B cell (primary cell): ENCODE results near the gene GAL. TPM values are rescaled to one million over a fixed set of nuclear protein-coding genes. Genes with fewer than 3 reads are reported as not detected.

Source experiments
- ATAC-seq: fragments of 200-7000 bp; cut with Tn5 transposase; one replicate; pipeline ENCODE4 v1.10.0; 2021; ENCODE audit warnings: low read depth, mild to moderate bottlenecking, moderate number of reproducible peaks, moderate library complexity
- CTCF ChIA-PET: fragments of 350-600 bp; sonication (Branson Sonifier 250); formaldehyde crosslinking; loops from one replicate; lab custom pipeline; 2021; ENCODE audit warnings: antibody characterized with exemption, inconsistent platforms; lab: Charles Lee
- POLR2A ChIA-PET: fragments of 350-600 bp; sonication (Branson Sonifier 250); formaldehyde crosslinking; loops from one replicate; lab custom pipeline; 2021; ENCODE audit warnings: antibody characterized with exemption; lab: Charles Lee
- DNase-seq: peaks from one replicate; pipeline ENCODE4 v3.0.0; 2013
- H2AFZ ChIP-seq: 2 replicates; pipeline ENCODE4 v1.6.1; 2012; ENCODE audit warnings: mild to moderate bottlenecking, low read depth, low read length; ENCODE audit not compliant: insufficient read depth, poor library complexity, severe bottlenecking
- H3K27ac ChIP-seq, 2 donors: 1 replicate in 1 of 2; 2 replicates in 1 of 2; pipeline ENCODE4 v1.5.1; 2012 to 2013; ENCODE audit warnings: low read length in 2 of 2, mild to moderate bottlenecking in 2 of 2, moderate library complexity in 1 of 2
- H3K27me3 ChIP-seq, 4 experiments: fragments of 200-600 bp in 1 of 4; sonication (generic) in 1 of 4; replicated peaks in 1 of 4; 1 replicate in 2 of 4; 2 replicates in 2 of 4; pipeline versions ENCODE4 v1.6.1 to v1.7.0; 2013 to 2016; ENCODE audit warnings: low read length in 3 of 4, mild to moderate bottlenecking in 2 of 4, mixed read lengths in 1 of 4, moderate library complexity in 1 of 4; ENCODE audit not compliant: insufficient read depth in 4 of 4, control insufficient read depth in 3 of 4; ENCODE audit errors: control extremely low read depth in 1 of 4
- H3K36me3 ChIP-seq, 2 experiments: replicated peaks in 1 of 2; 1 replicate in 1 of 2; 2 replicates in 1 of 2; pipeline versions ENCODE4 v1.6.1 to v1.7.1; 2013; ENCODE audit warnings: low read length in 1 of 2; ENCODE audit not compliant: insufficient read depth in 2 of 2, control insufficient read depth in 1 of 2; ENCODE audit errors: control extremely low read depth in 1 of 2, extremely low read depth in 1 of 2
- H3K4me1 ChIP-seq, 2 donors: fragments of 200-600 bp in 1 of 2; sonication (generic) in 1 of 2; 1 replicate in 1 of 2; 2 replicates in 1 of 2; pipeline versions ENCODE4 v1.5.1 to v1.6.1; 2013 to 2017; ENCODE audit warnings: low read length in 2 of 2; ENCODE audit not compliant: control insufficient read depth in 2 of 2, insufficient read depth in 2 of 2
- H3K4me2 ChIP-seq: replicated peaks from 2 replicates; pipeline ENCODE3; 2012; ENCODE audit warnings: mild to moderate bottlenecking, low read depth, low read length; ENCODE audit not compliant: poor library complexity, severe bottlenecking
- H3K4me3 ChIP-seq, 5 experiments: fragments of 200-600 bp in 1 of 5; sonication (generic) in 1 of 5; 1 replicate in 3 of 5; 2 replicates in 2 of 5; pipeline versions ENCODE4 v1.5.1 to v1.7.0; 2011 to 2016; ENCODE audit warnings: low read length in 4 of 5, mild to moderate bottlenecking in 4 of 5, low read depth in 2 of 5, control low read depth in 1 of 5, moderate library complexity in 1 of 5; ENCODE audit not compliant: insufficient read depth in 1 of 5; ENCODE audit errors: control extremely low read depth in 1 of 5, extremely low read depth in 1 of 5
- H3K79me2 ChIP-seq: fragments of 200-600 bp; sonication (generic); one replicate; pipeline ENCODE4 v1.6.0; 2016; ENCODE audit warnings: low read length; ENCODE audit not compliant: control insufficient read depth, insufficient read depth
- H3K9ac ChIP-seq: fragments of 200-600 bp; sonication (generic); 2 replicates; pipeline ENCODE4 v1.6.1; 2017; ENCODE audit warnings: mild to moderate bottlenecking, low read length, moderate library complexity
- H3K9me3 ChIP-seq, 3 donors: one replicate each; pipeline versions ENCODE4 v1.6.1 to v1.7.1; 2013; ENCODE audit warnings: low read length in 2 of 3; ENCODE audit not compliant: control insufficient read depth in 2 of 3, insufficient read depth in 1 of 3; ENCODE audit errors: control extremely low read depth in 1 of 3
- H4K20me1 ChIP-seq: 2 replicates; pipeline ENCODE4 v1.6.0; 2012; ENCODE audit warnings: mild to moderate bottlenecking, low read length; ENCODE audit not compliant: insufficient read depth, control insufficient read depth, poor library complexity, severe bottlenecking
- H3K27ac Mint-ChIP-seq: one replicate; pipeline ENCODE4 v1.8.0; 2021; ENCODE audit warnings: mixed read lengths
- H3K27me3 Mint-ChIP-seq: one replicate; pipeline ENCODE4 v1.8.0; 2021; ENCODE audit warnings: mixed read lengths
- H3K4me1 Mint-ChIP-seq: one replicate; pipeline ENCODE4 v1.8.0; 2021; ENCODE audit warnings: mixed read lengths
- H3K4me3 Mint-ChIP-seq: one replicate; pipeline ENCODE4 v1.8.0; 2021; ENCODE audit warnings: mixed read lengths
- H3K9me3 Mint-ChIP-seq: one replicate; pipeline ENCODE4 v1.8.0; 2022; ENCODE audit warnings: mixed read lengths; ENCODE audit not compliant: insufficient read depth
- EZH2 ChIP-seq: IDR thresholded peaks from 2 replicates; pipeline ENCODE4 v1.6.1; 2012; ENCODE audit warnings: borderline replicate concordance, low read depth, mild to moderate bottlenecking, moderate library complexity, low read length; ENCODE audit not compliant: insufficient read depth, poor library complexity, severe bottlenecking
- WGBS: methylation state at CpG from one replicate; pipeline ENCODE4 v1.1.5; 2013; ENCODE audit warnings: missing lambda C conversion rate; ENCODE audit not compliant: insufficient coverage; 5-methylcytosine and 5-hydroxymethylcytosine counted together
- intact Hi-C: fragments of 100-400 bp; cut with micrococcal nuclease; formaldehyde crosslinking; loops from one replicate; pipeline ENCODE4 v1.10.0; 2022
- polyA plus RNA-seq: library from polyadenylated mRNA; depleted of rRNA; stranded (reverse); fragments of >200 nt; gene quantifications from 2 replicates; pipeline ENCODE4 v1.2.3, GENCODE V29; 2012
- total RNA-seq, 2 donors: library from RNA; stranded (reverse); fragments of 120-200 nt in 1 of 2; gene quantifications; 1 replicate in 1 of 2; 2 replicates in 1 of 2; pipeline versions ENCODE4 v1.2.3 to v1.2.4, GENCODE V29; 2013 to 2022
- TF ChIP-seq, protein P1 (sequence below): fragments of 200-600 bp; IDR thresholded peaks from one replicate; pipeline ENCODE4 v1.8.0; 2022; ENCODE audit warnings: antibody characterized with exemption, mild to moderate bottlenecking

Gene GAL
- total and polyA plus RNA-seq, 2 donors (not counting 1 experiment from before 2014, with no cell fraction given): not detected

DNA sequence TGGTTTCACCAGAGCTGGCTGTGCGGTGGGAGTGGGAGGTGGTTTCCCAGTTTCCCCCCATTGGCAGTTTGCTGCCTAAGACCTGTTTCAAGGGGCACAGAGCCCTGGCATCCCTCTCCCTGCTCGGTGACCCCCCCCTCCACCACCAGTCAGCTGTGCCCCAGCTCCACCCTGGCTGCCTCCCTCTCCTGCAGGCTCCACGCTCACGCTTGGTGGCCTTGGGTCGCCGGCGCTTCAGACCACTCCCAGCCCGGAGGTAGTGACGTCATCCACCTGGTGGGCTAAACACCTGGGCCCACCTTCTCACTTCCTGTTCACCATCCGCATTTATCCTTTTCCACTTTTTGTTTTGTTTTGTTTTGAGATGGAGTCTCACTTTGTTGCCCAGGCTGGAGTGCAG is 7.8 kb downstream of the GAL start:
- H3K4me3 ChIP-seq: no peak overlapping the region
- no peak overlapping the region for H3K27ac ChIP-seq
- H3K36me3 ChIP-seq: no peaks in the 10 kb centered on the region
- no peak for DNase-seq
- H3K9ac ChIP-seq: no peak overlapping the region
- POLR2A ChIA-PET: no interaction called here
- no peak overlapping the region for H3K27ac Mint-ChIP-seq
- no peak overlapping the region for H3K4me2 ChIP-seq
- no peak overlapping the region for H2AFZ ChIP-seq
- no peaks in the 10 kb centered on the region for H3K79me2 ChIP-seq
- no peaks in the 10 kb centered on the region for H3K4me1 ChIP-seq
- H3K27me3 ChIP-seq: peaks cover 0 to 10% (median 2%) of the 10 kb centered on the region in 4 experiments
- intact Hi-C loops: no loop called here
- TF ChIP-seq, protein P1, sequence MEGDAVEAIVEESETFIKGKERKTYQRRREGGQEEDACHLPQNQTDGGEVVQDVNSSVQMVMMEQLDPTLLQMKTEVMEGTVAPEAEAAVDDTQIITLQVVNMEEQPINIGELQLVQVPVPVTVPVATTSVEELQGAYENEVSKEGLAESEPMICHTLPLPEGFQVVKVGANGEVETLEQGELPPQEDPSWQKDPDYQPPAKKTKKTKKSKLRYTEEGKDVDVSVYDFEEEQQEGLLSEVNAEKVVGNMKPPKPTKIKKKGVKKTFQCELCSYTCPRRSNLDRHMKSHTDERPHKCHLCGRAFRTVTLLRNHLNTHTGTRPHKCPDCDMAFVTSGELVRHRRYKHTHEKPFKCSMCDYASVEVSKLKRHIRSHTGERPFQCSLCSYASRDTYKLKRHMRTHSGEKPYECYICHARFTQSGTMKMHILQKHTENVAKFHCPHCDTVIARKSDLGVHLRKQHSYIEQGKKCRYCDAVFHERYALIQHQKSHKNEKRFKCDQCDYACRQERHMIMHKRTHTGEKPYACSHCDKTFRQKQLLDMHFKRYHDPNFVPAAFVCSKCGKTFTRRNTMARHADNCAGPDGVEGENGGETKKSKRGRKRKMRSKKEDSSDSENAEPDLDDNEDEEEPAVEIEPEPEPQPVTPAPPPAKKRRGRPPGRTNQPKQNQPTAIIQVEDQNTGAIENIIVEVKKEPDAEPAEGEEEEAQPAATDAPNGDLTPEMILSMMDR: no peak
- no peak for TF ChIP-seq EZH2
- no peak overlapping the region for H3K4me3 Mint-ChIP-seq
- no peaks in the 10 kb centered on the region for H3K4me1 Mint-ChIP-seq
- H3K9me3 Mint-ChIP-seq: peaks cover 4% of the 10 kb centered on the region
- H4K20me1 ChIP-seq: no peaks in the 10 kb centered on the region
- CTCF ChIA-PET: no interaction called here
- peaks cover 50% of the 10 kb centered on the region for H3K27me3 Mint-ChIP-seq
- WGBS: 90% methylated on average over 9 of the region's 10 CpGs
- ATAC-seq: no peak
- peaks cover 0 to 15% (median 9%) of the 10 kb centered on the region in 3 donors for H3K9me3 ChIP-seq

DNA sequence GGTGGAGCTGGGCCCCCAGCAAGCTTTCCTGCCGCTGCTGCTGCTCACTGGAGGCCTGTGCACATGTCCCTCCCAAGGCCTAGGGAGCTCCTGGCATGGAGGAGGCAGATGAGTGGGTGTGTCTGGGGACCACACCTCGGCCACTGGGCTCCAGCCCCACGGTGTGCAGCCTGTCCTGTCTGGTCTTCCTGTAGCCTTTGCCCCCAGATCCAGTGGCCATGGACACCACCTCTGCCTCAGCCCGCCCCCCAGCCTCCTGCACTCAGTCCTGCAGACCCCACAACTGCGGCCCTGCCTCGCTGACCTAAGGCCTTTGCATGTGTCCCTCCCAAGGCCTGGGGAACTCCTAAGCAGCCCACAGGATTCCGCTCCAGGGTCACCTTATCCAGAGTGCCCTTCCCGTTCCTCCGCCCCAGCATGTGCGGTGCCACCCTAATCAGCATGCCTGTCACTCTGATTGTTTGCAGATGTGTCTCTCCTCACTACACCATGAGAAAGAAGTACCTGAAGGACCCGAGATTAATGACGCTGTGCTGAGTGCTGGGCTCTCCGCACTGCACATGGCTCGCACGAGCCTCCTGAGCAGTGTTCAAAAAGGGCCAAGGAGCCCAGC is 8.6 kb downstream of the GAL start:
- ATAC-seq (no peak), DNase-seq (no peak)
- peaks cover 0 to 22% (median 9%) of the 10 kb centered on the region in 3 donors for H3K9me3 ChIP-seq
- TF ChIP-seq, protein P1: no peak
- TF ChIP-seq EZH2: no peak
- H3K4me3 ChIP-seq: no peak overlapping the region
- Mint-ChIP-seq H3K27ac (no peak overlapping the region), H3K4me1 (no peaks in the 10 kb centered on the region), H3K4me3 (no peak overlapping the region), H3K9me3 (peaks cover 7% of the 10 kb centered on the region), H3K27me3 (peaks cover 52% of the 10 kb centered on the region)
- WGBS: 93% methylated on average over 15 of the region's 15 CpGs
- H3K4me1 ChIP-seq: no peaks in the 10 kb centered on the region
- no peak overlapping the region for H3K27ac ChIP-seq
- no peak overlapping the region for H3K9ac ChIP-seq
- peaks cover 0 to 7% (median 3%) of the 10 kb centered on the region in 4 experiments for H3K27me3 ChIP-seq
- CTCF ChIA-PET: no interaction called here
- H3K79me2 ChIP-seq: no peaks in the 10 kb centered on the region
- no peaks in the 10 kb centered on the region for H3K36me3 ChIP-seq
- H4K20me1 ChIP-seq: no peaks in the 10 kb centered on the region
- no peak overlapping the region for H2AFZ ChIP-seq
- intact Hi-C loops: no loop called here
- H3K4me2 ChIP-seq: no peak overlapping the region
- POLR2A ChIA-PET: no interaction called here
